Natural killer cell (primary cell): ENCODE results near the gene IQSEC1. TPM values are rescaled to one million over a fixed set of nuclear protein-coding genes. Genes with fewer than 3 reads are reported as not detected.

Source experiments
- ATAC-seq, 3 donors: fragments of 150-1000 bp in 2 of 3; fragments of 200-7000 bp in 1 of 3; cut with Tn5 transposase; 1 replicate in 1 of 3; 2 replicates in 2 of 3; pipeline ENCODE4 v1.10.0; 2021; ENCODE audit warnings: mild to moderate bottlenecking in 2 of 3, moderate library complexity in 2 of 3
- DNase-seq, 2 donors: peaks; one replicate each; pipeline versions ENCODE4 v3.0.0 to v3.0.0-alpha.2; 2013 to 2021; ENCODE audit warnings: mixed read lengths in 1 of 2
- H3K27ac ChIP-seq: one replicate; pipeline ENCODE4 v1.5.1; 2013; ENCODE audit warnings: mild to moderate bottlenecking, low read length
- H3K27me3 ChIP-seq: one replicate; pipeline ENCODE4 v1.6.1; 2013; ENCODE audit warnings: low read length; ENCODE audit not compliant: control insufficient read depth, insufficient read depth
- H3K36me3 ChIP-seq: one replicate; pipeline ENCODE4 v1.6.1; 2013; ENCODE audit warnings: low read length; ENCODE audit not compliant: control insufficient read depth, insufficient read depth
- H3K4me1 ChIP-seq: one replicate; pipeline ENCODE4 v1.6.1; 2013; ENCODE audit warnings: low read length; ENCODE audit not compliant: control insufficient read depth, insufficient read depth
- H3K4me3 ChIP-seq: one replicate; pipeline ENCODE4 v1.5.1; 2013; ENCODE audit warnings: low read length
- H3K9me3 ChIP-seq: one replicate; pipeline ENCODE4 v1.6.1; 2013; ENCODE audit warnings: low read length; ENCODE audit not compliant: control insufficient read depth, insufficient read depth
- H3K27ac Mint-ChIP-seq, 2 donors: one replicate each; pipeline ENCODE4 v1.8.0; 2022; ENCODE audit warnings: mild to moderate bottlenecking in 2 of 2, mixed read lengths in 2 of 2, moderate library complexity in 1 of 2
- H3K27me3 Mint-ChIP-seq, 2 donors: one replicate each; pipeline ENCODE4 v1.8.0; 2022; ENCODE audit warnings: low read depth in 2 of 2, mixed read lengths in 2 of 2
- H3K36me3 Mint-ChIP-seq: one replicate; pipeline ENCODE4 v1.8.0; 2022; ENCODE audit warnings: mixed read lengths
- H3K4me1 Mint-ChIP-seq, 2 donors: one replicate each; pipeline ENCODE4 v1.8.0; 2022; ENCODE audit warnings: mixed read lengths in 2 of 2
- H3K4me3 Mint-ChIP-seq: one replicate; pipeline ENCODE4 v1.8.0; 2022; ENCODE audit warnings: mild to moderate bottlenecking, moderate library complexity, mixed read lengths
- H3K9me3 Mint-ChIP-seq, 2 donors: one replicate each; pipeline ENCODE4 v1.8.0; 2022; ENCODE audit warnings: mixed read lengths in 2 of 2
- CTCF ChIP-seq: fragments of 200-600 bp; IDR thresholded peaks from one replicate; pipeline ENCODE4 v1.8.0; 2022; ENCODE audit warnings: antibody characterized with exemption
- WGBS: methylation state at CpG from one replicate; pipeline ENCODE4 v1.1.7; 2013; ENCODE audit warnings: missing lambda C conversion rate; ENCODE audit not compliant: insufficient coverage; 5-methylcytosine and 5-hydroxymethylcytosine counted together
- intact Hi-C: fragments of 100-400 bp; cut with micrococcal nuclease; formaldehyde crosslinking; loops from one replicate; pipeline ENCODE4 v1.14.2; 2022
- total RNA-seq, 4 donors: library from RNA; stranded (reverse); fragments of 120-200 nt in 1 of 4; gene quantifications; one replicate each; pipeline versions ENCODE4 v1.2.3 to v1.2.4, GENCODE V29; 2013 to 2022

The IQSEC1 gene
- total RNA-seq, 3 donors from 2014 or later (not counting 1 experiment from before 2014, with no cell fraction given) = 124 to 189 (median 138) TPM

DNA sequence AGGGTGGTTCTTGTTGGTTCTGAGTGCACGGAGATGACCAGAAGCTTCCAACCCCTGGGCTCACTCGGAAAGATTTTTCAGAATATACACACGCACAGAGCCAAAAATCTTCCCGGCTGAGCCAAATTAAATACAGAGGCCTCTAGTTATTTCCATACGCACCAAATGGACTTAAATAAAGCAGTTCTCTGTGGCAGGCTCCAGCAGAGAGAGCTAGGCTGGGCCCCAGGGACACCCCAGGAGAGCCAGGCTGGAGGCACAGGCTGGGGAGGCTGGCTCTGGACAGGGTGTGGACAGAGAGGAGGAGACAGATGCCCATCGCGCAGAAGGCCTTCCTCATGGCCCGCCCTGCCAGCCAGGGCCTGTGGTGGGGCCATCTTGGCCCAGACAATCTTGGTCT is 115.9 kb downstream of the IQSEC1 start:
- H3K36me3 ChIP-seq = peaks cover 6% of the 10 kb centered on the region
- no peaks in the 10 kb centered on the region for H3K9me3 ChIP-seq
- DNase-seq (no peak), ATAC-seq (no peak)
- H3K27me3 ChIP-seq = no peaks in the 10 kb centered on the region
- intact Hi-C loops = no loop called here
- TF ChIP-seq CTCF = no peak
- Mint-ChIP-seq H3K4me1 (peaks cover 68 to 93% of the 10 kb centered on the region in 2 donors), H3K27ac (peak overlapping the region in 1 of 2 donors; percentile 66), H3K27me3 (no peaks in the 10 kb centered on the region), H3K4me3 (no peak overlapping the region), H3K9me3 (no peaks in the 10 kb centered on the region), H3K36me3 (no peaks in the 10 kb centered on the region)
- H3K4me3 ChIP-seq = no peak overlapping the region
- no peak overlapping the region for H3K27ac ChIP-seq
- peaks cover 89% of the 10 kb centered on the region for H3K4me1 ChIP-seq
- 71% methylated on average over 8 of the region's 8 CpGs for WGBS

DNA sequence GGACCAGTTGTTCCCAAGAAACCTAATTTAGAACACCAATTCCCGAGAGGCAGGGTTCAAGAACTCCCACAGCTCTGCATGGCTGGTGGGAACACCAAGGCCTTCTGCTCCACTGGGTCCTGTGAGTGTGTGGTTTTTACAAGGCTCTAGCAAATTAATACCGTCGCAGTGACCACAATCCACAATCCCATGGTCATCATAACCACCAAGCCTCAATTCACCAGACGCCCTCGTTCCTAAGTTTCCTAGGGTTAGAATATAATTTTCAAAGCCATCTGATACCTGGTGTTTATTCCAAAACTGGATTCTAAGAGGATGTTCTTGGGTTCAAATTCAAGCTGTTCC is 116.9 kb downstream of the IQSEC1 start:
- no peaks in the 10 kb centered on the region for H3K27me3 Mint-ChIP-seq
- DNase-seq (no peak), ATAC-seq (no peak)
- Histone ChIP-seq H3K9me3 (no peaks in the 10 kb centered on the region), H3K36me3 (peaks cover 6% of the 10 kb centered on the region), H3K4me1 (peaks cover 96% of the 10 kb centered on the region), H3K27ac (peak overlapping the region; percentile 41), H3K27me3 (no peaks in the 10 kb centered on the region), H3K4me3 (no peak overlapping the region)
- intact Hi-C loops = no loop called here
- H3K9me3 Mint-ChIP-seq = no peaks in the 10 kb centered on the region
- peaks cover 58 to 93% of the 10 kb centered on the region in 2 donors for H3K4me1 Mint-ChIP-seq
- 70% methylated on average over 3 of the region's 5 CpGs for WGBS
- no peak overlapping the region for H3K4me3 Mint-ChIP-seq
- no peak for TF ChIP-seq CTCF
- H3K36me3 Mint-ChIP-seq = no peaks in the 10 kb centered on the region
- peak overlapping the region; percentile 66 to 81 for H3K27ac Mint-ChIP-seq

DNA sequence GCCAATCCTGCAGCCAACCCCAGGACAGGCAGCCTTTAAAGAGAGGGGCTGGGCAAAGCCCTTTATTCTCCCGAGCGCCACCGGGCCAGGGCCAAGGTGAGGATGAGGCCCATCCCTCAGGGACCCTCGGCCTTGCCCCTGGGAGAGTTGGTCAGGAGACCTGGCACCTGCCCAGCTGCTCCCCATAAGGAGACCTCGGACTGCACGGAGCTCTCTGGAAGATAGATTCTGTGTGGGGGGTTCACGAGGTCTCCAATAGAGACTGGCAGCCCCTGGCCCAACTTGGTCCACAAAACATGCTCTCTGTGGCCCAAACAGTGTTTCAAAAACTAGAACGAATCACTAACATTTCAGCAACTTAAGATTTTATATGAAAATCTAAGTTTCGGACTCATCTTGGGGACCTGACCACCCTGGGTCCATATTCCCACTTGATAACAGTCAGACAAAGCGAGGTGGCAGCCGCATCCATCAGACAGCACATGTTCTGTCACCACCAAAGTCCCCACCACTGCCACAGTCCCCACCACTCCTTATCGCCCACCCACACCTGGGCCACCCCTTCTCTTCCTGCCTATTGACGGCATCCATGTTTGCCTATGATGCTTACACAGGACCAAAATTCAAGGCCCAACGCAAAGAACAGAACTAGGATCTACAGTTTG is 117.4 kb downstream of the IQSEC1 start:
- no peaks in the 10 kb centered on the region for H3K9me3 ChIP-seq
- DNase-seq (no peak), ATAC-seq (no peak)
- peaks cover 94% of the 10 kb centered on the region for H3K4me1 ChIP-seq
- peaks cover 55 to 88% of the 10 kb centered on the region in 2 donors for H3K4me1 Mint-ChIP-seq
- H3K36me3 Mint-ChIP-seq = no peaks in the 10 kb centered on the region
- no peaks in the 10 kb centered on the region for H3K27me3 Mint-ChIP-seq
- H3K9me3 Mint-ChIP-seq = no peaks in the 10 kb centered on the region
- peak overlapping the region; percentile 41 for H3K27ac ChIP-seq
- no peak overlapping the region for H3K4me3 Mint-ChIP-seq
- intact Hi-C loops = no loop called here
- H3K36me3 ChIP-seq = peaks cover 6% of the 10 kb centered on the region
- H3K4me3 ChIP-seq = no peak overlapping the region
- H3K27ac Mint-ChIP-seq = peak overlapping the region; percentile 66 to 81
- TF ChIP-seq CTCF = no peak
- WGBS = 81% methylated on average over 14 of the region's 14 CpGs
- H3K27me3 ChIP-seq = no peaks in the 10 kb centered on the region
